Caco-2 (cell line): ENCODE data around the gene KNL1. TPM values are rescaled to one million over a fixed set of nuclear protein-coding genes. Genes with fewer than 3 reads are reported as not detected.

ENCODE experiments used
- BruUV-seq: library from RNA; stranded (reverse); fragments of 400-500 nt; replicated peaks from 2 replicates; lab custom pipeline; 2021; lab: Mats Ljungman, UMichigan
- CTCF ChIA-PET: fragments of 300-600 bp; sonication (Branson Sonifier 250); formaldehyde crosslinking; loops from one replicate; lab custom pipeline; 2022; ENCODE audit warnings: antibody characterized with exemption; lab: Charles Lee
- POLR2A ChIA-PET: fragments of 300-600 bp; sonication (Branson Sonifier 250); formaldehyde crosslinking; loops from one replicate; lab custom pipeline; 2022; ENCODE audit warnings: antibody characterized with exemption; lab: Charles Lee
- DNase-seq, 2 experiments: peaks; one replicate each; pipeline versions ENCODE4 v3.0.0 to v3.0.0-alpha.2; 2020 to 2022
- H3K27me3 ChIP-seq: replicated peaks from 2 replicates; pipeline ENCODE4 v1.6.0; 2011; ENCODE audit warnings: low read length; ENCODE audit not compliant: control insufficient read depth, insufficient read depth
- H3K36me3 ChIP-seq: 2 replicates; pipeline ENCODE4 v1.5.1; 2011; ENCODE audit warnings: low read length; ENCODE audit not compliant: control insufficient read depth, insufficient read depth
- H3K4me1 ChIP-seq: fragments of 250-450 bp; sonication (Bioruptor Pico); 2 replicates; pipeline ENCODE4 v1.5.1; 2020; ENCODE audit warnings: mild to moderate bottlenecking
- H3K4me3 ChIP-seq: 2 replicates; pipeline ENCODE4 v1.5.1; 2011; ENCODE audit warnings: low read depth, mild to moderate bottlenecking, control low read depth, low read length
- H3K9me3 ChIP-seq: fragments of 250-450 bp; sonication (Bioruptor Pico); 2 replicates; pipeline ENCODE4 v1.5.1; 2020; ENCODE audit warnings: mild to moderate bottlenecking, moderate library complexity
- H3K27ac Mint-ChIP-seq: one replicate; pipeline ENCODE4 v1.8.0; 2022; ENCODE audit warnings: mixed read lengths; ENCODE audit not compliant: unreplicated experiment
- H3K27me3 Mint-ChIP-seq: one replicate; pipeline ENCODE4 v1.8.0; 2022; ENCODE audit warnings: mixed read lengths; ENCODE audit not compliant: insufficient read depth, unreplicated experiment
- H3K36me3 Mint-ChIP-seq: one replicate; pipeline ENCODE4 v1.8.0; 2022; ENCODE audit warnings: mild to moderate bottlenecking, mixed read lengths; ENCODE audit not compliant: insufficient read depth, unreplicated experiment
- H3K4me1 Mint-ChIP-seq: one replicate; pipeline ENCODE4 v1.8.0; 2022; ENCODE audit warnings: low read depth, mixed read lengths; ENCODE audit not compliant: unreplicated experiment
- H3K4me3 Mint-ChIP-seq: one replicate; pipeline ENCODE4 v1.8.0; 2022; ENCODE audit warnings: mild to moderate bottlenecking, moderate library complexity, mixed read lengths; ENCODE audit not compliant: unreplicated experiment
- H3K9me3 Mint-ChIP-seq: one replicate; pipeline ENCODE4 v1.8.0; 2022; ENCODE audit warnings: mixed read lengths; ENCODE audit not compliant: unreplicated experiment
- CTCF ChIP-seq, 2 experiments: fragments of 200-600 bp in 1 of 2; IDR thresholded peaks; 1 replicate in 1 of 2; 2 replicates in 1 of 2; pipeline versions ENCODE4 v1.5.1 to v1.8.0; 2011 to 2022; ENCODE audit warnings: antibody characterized with exemption in 1 of 2, control low read depth in 1 of 2, inconsistent platforms in 1 of 2, low read depth in 1 of 2, low read length in 1 of 2, mild to moderate bottlenecking in 1 of 2, moderate library complexity in 1 of 2; ENCODE audit not compliant: insufficient read depth in 1 of 2, severe bottlenecking in 1 of 2, unreplicated experiment in 1 of 2
- intact Hi-C: fragments of 100-400 bp; cut with micrococcal nuclease; formaldehyde crosslinking; loops from one replicate; pipeline ENCODE4 v1.10.0; 2022; ENCODE audit not compliant: unreplicated experiment
- total RNA-seq: library from RNA; stranded (reverse); gene quantifications from 2 replicates; pipeline ENCODE4 v1.2.3, GENCODE V29; 2022

The KNL1 gene
- total RNA-seq, 1 experiment from 2014 or later = 29.5 TPM

GRCh38 chr15:40593165-40593564, 884 bp upstream of the KNL1 start:
- Mint-ChIP-seq H3K4me1 (peaks cover 29% of the 10 kb centered on the region), H3K27ac (peak overlapping the region; percentile 100), H3K27me3 (no peaks in the 10 kb centered on the region), H3K36me3 (peaks cover 24% of the 10 kb centered on the region), H3K4me3 (no peak overlapping the region), H3K9me3 (no peaks in the 10 kb centered on the region)
- Histone ChIP-seq H3K4me3 (no peak overlapping the region), H3K9me3 (no peaks in the 10 kb centered on the region), H3K36me3 (no peaks in the 10 kb centered on the region), H3K4me1 (peaks cover 8% of the 10 kb centered on the region; the same call in 1 of the 2 replicates), H3K27me3 (no peaks in the 10 kb centered on the region)
- TF ChIP-seq CTCF (IDR thresholded peaks at IDR 0.05; ENCODE audit: insufficient read depth in 1 of 2, low read depth in 1 of 2, low read length in 1 of 2, severe bottlenecking in 1 of 2, unreplicated experiment in 1 of 2) = no peak
- intact Hi-C loops = loop anchor here (5.0 to 10.0 kb wide), 2 partner anchors 99 to 192 kb away; no protein-coding TSS in a partner anchor
- no TSS peak for BruUV-seq
- ChIA-PET CTCF (interaction anchor here (1.0 kb wide), 1 partner anchor 10 kb away, joined by 3 read pairs; no protein-coding TSS in a partner anchor), POLR2A (no interaction called here)
- DNase-seq = no peak

GRCh38 chr15:40594429-40594836, 384 bp downstream of the KNL1 start:
- POLR2A ChIA-PET = no interaction called here
- DNase-seq = peak; percentile 66 to 71
- CTCF ChIA-PET = no interaction called here
- TF ChIP-seq CTCF (IDR thresholded peaks at IDR 0.05; ENCODE audit: insufficient read depth in 1 of 2, low read depth in 1 of 2, low read length in 1 of 2, severe bottlenecking in 1 of 2, unreplicated experiment in 1 of 2) = no peak
- H3K9me3 ChIP-seq = no peaks in the 10 kb centered on the region
- peak overlapping the region; percentile 93 for H3K4me3 ChIP-seq
- H3K36me3 ChIP-seq = no peaks in the 10 kb centered on the region
- H3K4me3 Mint-ChIP-seq = peak overlapping the region; percentile 99
- no peaks in the 10 kb centered on the region for H3K27me3 ChIP-seq
- intact Hi-C loops = loop anchor here (5.0 to 10.0 kb wide), 2 partner anchors 98 to 190 kb away; no protein-coding TSS in a partner anchor
- BruUV-seq = no TSS peak
- peaks cover 8% of the 10 kb centered on the region; the same call in 1 of the 2 replicates for H3K4me1 ChIP-seq
- H3K9me3 Mint-ChIP-seq = no peaks in the 10 kb centered on the region
- H3K27ac Mint-ChIP-seq = peak overlapping the region; percentile 100
- no peaks in the 10 kb centered on the region for H3K27me3 Mint-ChIP-seq
- peaks cover 27% of the 10 kb centered on the region for H3K4me1 Mint-ChIP-seq
- peaks cover 24% of the 10 kb centered on the region for H3K36me3 Mint-ChIP-seq

- BruUV-seq = no TSS peak
- Mint-ChIP-seq H3K36me3 (peaks cover 24% of the 10 kb centered on the region), H3K4me1 (peaks cover 20% of the 10 kb centered on the region), H3K4me3 (peak overlapping the region; percentile 99), H3K27ac (peak overlapping the region; percentile 100), H3K27me3 (no peaks in the 10 kb centered on the region), H3K9me3 (no peaks in the 10 kb centered on the region)
- H3K4me3 ChIP-seq = peak overlapping the region; percentile 93
- H3K36me3 ChIP-seq = no peaks in the 10 kb centered on the region
- intact Hi-C loops = loop anchor here (10.0 kb wide), 1 partner anchor 190 kb away; no protein-coding TSS in a partner anchor
- H3K4me1 ChIP-seq = peaks cover 7% of the 10 kb centered on the region; the same call in 1 of the 2 replicates
- CTCF ChIA-PET = no interaction called here
- no peak for TF ChIP-seq CTCF (IDR thresholded peaks at IDR 0.05; ENCODE audit: insufficient read depth in 1 of 2, low read depth in 1 of 2, low read length in 1 of 2, severe bottlenecking in 1 of 2, unreplicated experiment in 1 of 2)
- no peaks in the 10 kb centered on the region for H3K9me3 ChIP-seq
- H3K27me3 ChIP-seq = no peaks in the 10 kb centered on the region
- POLR2A ChIA-PET = no interaction called here
- DNase-seq = no peak
Measured at GRCh38 chr15:40595219-40595618, 1.2 kb downstream of the KNL1 start.
